Measurements from ENCODE around the gene ZFYVE16.

Gene ZFYVE16

GRCh38 chr5:80509362-80509761 lies 101.5 kb downstream of the ZFYVE16 start:
- no peak overlapping the region for H3K27ac ChIP-seq
- no peak for TF ChIP-seq CTCF (conservative IDR thresholded peaks at IDR 0.05)
- TF ChIP-seq ZFX (IDR thresholded peaks at IDR 0.05), result no peak

GRCh38 chr5:80516826-80517225 lies 109.0 kb downstream of the ZFYVE16 start:
- H3K27ac ChIP-seq, result no peak overlapping the region

More at GRCh38 chr5:80516826-80517225, 109.0 kb downstream of the ZFYVE16 start:
- no peak for TF ChIP-seq CTCF (conservative IDR thresholded peaks at IDR 0.05)
- no peak for TF ChIP-seq ZFX (IDR thresholded peaks at IDR 0.05)

Measured in C4-2B (cell line).